Adipose tissue (tissue), 3 donors: ENCODE measurements around the gene DNAH3. TPM values are rescaled to one million over a fixed set of nuclear protein-coding genes. Genes with fewer than 3 reads are reported as not detected.
"Not testable (repeated sequence)": the region's sequence is repeated elsewhere in the genome, so short reads cannot be mapped to it uniquely, and the experiment has no call there.

ENCODE experiments used
- H3K27ac ChIP-seq: one replicate; pipeline ENCODE4 v1.5.1; 2013; ENCODE audit warnings: low read depth, low read length
- WGBS, 3 donors: extraction: QIAGEN DNeasy Blood & Tissue Kit; methylation state at CpG; one replicate each; pipeline ENCODE4 v1.1.7; 2013; 5-methylcytosine and 5-hydroxymethylcytosine counted together
- polyA plus RNA-seq, 3 donors: library from polyadenylated mRNA; stranded (reverse); fragments of 200-250 nt; gene quantifications; one replicate each; pipeline ENCODE4 v1.2.3, GENCODE V29; 2013
- donor health status: healthy with polysubstance abuse.
- donor health status: Bipolar disorder and iron deficiency.
- donor health status: healthy.

The DNAH3 gene, protein sequence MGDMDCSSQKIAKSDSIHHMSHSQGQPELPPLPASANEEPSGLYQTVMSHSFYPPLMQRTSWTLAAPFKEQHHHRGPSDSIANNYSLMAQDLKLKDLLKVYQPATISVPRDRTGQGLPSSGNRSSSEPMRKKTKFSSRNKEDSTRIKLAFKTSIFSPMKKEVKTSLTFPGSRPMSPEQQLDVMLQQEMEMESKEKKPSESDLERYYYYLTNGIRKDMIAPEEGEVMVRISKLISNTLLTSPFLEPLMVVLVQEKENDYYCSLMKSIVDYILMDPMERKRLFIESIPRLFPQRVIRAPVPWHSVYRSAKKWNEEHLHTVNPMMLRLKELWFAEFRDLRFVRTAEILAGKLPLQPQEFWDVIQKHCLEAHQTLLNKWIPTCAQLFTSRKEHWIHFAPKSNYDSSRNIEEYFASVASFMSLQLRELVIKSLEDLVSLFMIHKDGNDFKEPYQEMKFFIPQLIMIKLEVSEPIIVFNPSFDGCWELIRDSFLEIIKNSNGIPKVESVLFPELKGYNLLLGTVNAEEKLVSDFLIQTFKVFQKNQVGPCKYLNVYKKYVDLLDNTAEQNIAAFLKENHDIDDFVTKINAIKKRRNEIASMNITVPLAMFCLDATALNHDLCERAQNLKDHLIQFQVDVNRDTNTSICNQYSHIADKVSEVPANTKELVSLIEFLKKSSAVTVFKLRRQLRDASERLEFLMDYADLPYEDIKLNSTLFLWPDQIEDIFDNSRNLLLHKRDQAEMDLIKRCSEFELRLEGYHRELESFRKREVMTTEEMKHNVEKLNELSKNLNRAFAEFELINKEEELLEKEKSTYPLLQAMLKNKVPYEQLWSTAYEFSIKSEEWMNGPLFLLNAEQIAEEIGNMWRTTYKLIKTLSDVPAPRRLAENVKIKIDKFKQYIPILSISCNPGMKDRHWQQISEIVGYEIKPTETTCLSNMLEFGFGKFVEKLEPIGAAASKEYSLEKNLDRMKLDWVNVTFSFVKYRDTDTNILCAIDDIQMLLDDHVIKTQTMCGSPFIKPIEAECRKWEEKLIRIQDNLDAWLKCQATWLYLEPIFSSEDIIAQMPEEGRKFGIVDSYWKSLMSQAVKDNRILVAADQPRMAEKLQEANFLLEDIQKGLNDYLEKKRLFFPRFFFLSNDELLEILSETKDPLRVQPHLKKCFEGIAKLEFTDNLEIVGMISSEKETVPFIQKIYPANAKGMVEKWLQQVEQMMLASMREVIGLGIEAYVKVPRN (N-terminal part only)
- not detected for polyA plus RNA-seq

DNA sequence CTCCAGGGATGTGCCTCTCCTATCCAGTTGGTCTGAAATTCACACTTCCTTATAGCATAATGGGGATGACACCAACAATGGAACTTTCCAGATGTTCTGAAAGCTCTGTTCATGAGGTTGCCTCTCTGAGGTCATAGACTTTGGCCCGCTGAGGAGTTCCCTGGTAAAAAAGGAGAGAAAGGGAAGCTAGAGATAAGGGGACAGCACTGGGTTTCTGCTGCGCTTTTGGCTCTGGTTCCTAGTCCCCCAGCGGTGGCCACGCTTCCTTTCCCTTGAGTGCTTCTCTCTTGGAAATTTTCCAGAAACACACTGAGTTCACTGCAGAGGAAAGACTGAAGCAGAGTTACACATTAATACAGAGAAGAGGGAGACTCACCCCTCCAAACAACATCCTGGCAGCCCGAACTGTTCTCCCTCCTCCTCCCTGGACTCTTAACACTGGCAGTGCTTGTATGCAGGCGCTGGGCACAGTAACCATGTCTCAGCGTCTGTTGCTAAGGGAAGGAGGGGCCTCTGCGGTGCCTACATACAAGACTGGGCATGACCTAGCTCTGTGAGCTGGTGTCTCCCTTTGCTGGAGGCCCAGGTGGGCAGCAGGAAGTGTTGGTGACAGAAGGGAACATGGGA lies at the start of gene DNAH3:
TSS of gene DNAH3 (minus strand) at position 472 of the 627 bp plus-strand sequence. CDS start 527 bp downstream, outside the sequence.
- 10 to 30% (median 20%) methylated on average over 8 of the region's 8 CpGs for WGBS, 3 donors
- H3K27ac ChIP-seq = no peak within 1 kb of the TSS

- WGBS, 3 donors = 66 to 75% (median 67%) methylated on average over 5 of the region's 5 CpGs
- H3K27ac ChIP-seq = no peak overlapping the region
Observed at GRCh38 chr16:21199607-21200218, 49.1 kb upstream of the DNAH3 start.

DNA sequence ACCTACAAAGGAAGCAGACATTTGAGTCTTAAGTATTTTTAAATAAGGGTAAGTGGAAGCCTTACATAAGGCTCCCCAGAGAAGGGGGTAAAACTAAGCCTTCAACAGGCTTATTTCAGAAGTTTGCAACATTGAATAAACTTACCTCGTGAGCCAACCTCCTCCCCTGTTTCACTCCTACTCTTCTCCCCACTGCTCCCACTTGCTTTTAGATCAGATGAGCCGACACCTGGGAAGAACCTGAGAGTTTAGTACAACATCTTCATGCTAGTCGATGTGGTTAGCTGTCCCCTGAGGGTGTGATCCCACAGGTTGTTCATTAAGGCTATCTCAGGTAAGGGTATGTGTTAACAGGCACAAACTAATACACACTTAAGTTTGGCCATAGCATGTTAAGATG lies 47.0 kb upstream of the DNAH3 start:
- H3K27ac ChIP-seq = no peak overlapping the region
- 73 to 82% (median 78%) methylated on average over 3 of the region's 3 CpGs for WGBS, 3 donors

- no peak overlapping the region for H3K27ac ChIP-seq
- WGBS, 3 donors = 54 to 68% (median 68%) methylated on average over 1 of the region's 1 CpG
Observed at GRCh38 chr16:21197112-21197511, 46.5 kb upstream of the DNAH3 start.

GRCh38 chr16:21195330-21195729 lies 44.7 kb upstream of the DNAH3 start:
- H3K27ac ChIP-seq = not testable (repeated sequence)
- WGBS, 3 donors = 89 to 92% (median 91%) methylated on average over 8 of the region's 8 CpGs

GRCh38 chr16:21194771-21195301 lies 44.2 kb upstream of the DNAH3 start:
- no peak overlapping the region for H3K27ac ChIP-seq
- WGBS, 3 donors = 33 to 55% (median 37%) methylated on average over 6 of the region's 6 CpGs

DNA sequence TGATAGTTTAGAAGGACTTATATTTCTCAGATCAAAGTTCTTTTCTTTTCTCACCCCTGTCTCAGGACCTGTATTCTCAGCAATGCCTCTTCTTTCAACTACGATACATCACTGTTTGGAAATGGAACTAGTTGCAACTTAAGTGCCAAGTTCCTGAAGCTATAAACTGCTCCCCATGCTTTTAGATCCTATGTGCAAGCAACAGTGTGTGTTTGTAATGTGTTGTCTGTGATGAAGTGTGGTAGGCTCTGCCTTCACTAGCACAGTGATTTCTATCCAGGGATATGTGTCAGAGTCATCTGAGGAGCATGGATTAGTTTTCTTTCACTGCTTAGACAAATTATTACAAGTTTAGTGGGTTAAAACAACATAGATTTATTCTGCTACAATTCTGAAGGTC lies 42.3 kb upstream of the DNAH3 start:
- WGBS, 3 donors = 82 to 89% (median 88%) methylated on average over 1 of the region's 1 CpG
- H3K27ac ChIP-seq = no peak overlapping the region

DNA sequence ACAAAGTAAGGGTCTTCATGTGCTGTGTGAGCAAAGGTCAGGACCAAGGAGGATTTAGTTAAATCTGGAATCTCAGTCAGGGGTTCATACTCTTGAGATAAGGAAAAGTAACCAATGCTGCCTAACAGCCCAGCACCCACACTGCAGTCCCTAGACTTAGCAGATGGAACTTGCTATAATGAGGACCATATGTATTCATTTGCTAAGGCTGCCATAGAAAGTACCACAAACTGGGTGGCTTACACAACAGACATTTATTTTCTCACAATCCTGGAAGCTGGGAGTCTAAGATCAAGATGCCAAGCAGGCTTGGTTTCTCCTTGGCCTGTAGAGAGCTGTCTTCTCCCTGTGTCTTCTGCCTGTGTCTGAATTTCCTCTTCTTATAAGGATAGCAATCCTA lies 40.0 kb upstream of the DNAH3 start:
- H3K27ac ChIP-seq = no peak overlapping the region

DNA sequence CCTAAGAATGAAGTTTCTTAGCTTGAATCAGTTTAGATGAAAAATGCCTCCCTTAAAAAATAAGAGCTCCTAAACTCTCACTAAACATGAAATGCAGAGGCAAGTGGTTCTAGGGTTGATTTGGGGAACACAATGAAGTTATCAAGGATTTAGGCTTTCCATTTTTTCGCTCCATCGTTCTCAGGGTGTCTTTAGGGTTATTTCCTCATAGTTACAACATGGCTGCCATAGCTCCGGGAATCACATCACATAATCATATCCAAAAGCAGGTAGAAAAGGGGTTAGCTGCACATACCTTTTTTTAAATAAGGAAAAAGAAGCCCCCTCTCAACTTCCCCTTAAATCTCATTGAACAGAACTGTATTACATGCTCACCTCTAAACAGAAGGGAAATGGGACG lies 39.4 kb upstream of the DNAH3 start:
- H3K27ac ChIP-seq = no peak overlapping the region
- WGBS, 3 donors = 85 to 94% (median 93%) methylated on average over 4 of the region's 4 CpGs

DNA sequence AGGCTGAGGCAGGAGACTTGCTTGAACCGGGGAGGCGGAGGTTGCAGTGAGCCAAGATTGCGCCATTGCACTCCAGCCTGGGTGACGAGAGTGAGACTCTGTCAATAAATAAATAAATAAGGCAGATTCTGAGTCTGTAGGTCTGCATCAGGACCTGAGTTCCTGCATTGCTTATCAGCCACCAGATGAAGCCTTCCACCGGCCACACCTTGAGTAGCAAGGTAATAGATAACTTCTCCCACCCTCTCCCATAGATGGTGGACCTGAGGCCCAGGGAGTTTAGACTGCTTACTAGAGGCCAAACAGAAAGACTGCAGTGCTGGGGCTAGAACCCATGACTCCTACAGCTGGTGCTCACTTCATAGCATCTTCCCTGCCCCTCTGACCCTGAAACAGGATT lies 38.7 kb upstream of the DNAH3 start:
- 72 to 88% (median 83%) methylated on average over 5 of the region's 5 CpGs for WGBS, 3 donors
- no peak overlapping the region for H3K27ac ChIP-seq

DNA sequence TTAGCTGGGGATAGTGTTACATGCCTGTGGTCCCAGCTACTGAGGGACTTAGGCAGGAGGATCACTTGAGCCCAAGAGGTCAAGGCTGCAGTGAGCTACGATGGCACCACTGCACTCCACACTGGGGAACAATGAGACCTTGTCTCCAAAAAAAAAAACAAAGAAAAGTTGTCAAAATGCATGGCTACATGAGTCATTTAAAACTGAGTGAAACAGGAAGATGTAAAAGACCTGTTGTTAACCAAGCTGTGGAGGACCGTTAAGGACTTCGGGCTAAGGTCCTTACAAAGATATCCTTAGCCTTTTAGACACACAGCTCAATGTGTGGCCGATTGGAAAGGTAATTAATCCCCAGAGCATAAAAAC lies 35.7 kb upstream of the DNAH3 start:
- H3K27ac ChIP-seq = no peak overlapping the region
- WGBS, 3 donors = 52 to 68% (median 59%) methylated on average over 4 of the region's 4 CpGs

DNA sequence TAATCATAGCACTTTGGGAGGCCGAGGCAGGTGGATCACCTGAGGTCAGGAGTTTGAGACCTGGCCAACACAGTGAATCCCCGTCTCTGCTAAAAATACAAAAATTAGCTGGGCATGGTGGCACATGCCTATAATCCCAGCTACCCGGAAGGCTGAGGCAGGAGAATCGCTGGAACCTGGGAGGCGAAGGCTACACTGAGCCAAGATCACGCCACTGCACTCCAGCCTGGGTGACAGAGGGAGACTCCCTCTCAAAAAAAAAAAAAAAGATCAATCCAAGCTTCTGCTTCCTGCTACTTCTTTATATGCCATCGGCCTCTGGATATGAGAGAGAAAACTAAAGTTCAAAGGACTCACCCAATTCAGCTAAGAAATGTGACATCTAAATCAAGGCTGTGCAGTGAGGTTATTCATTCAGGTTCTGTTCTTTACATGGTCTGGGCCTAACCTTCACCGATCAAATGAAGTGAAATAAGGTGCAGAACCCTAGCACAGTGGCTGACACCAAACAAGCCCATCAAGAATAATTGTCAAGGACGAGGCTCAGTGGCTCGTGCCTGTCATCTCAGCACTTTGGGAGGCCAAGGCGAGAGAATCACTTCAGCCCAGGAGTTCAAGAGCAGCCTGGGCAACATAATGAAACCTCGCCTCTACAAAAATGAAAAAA lies 35.1 kb upstream of the DNAH3 start:
- WGBS, 3 donors = 82 to 90% (median 86%) methylated on average over 12 of the region's 12 CpGs
- no peak overlapping the region for H3K27ac ChIP-seq

DNA sequence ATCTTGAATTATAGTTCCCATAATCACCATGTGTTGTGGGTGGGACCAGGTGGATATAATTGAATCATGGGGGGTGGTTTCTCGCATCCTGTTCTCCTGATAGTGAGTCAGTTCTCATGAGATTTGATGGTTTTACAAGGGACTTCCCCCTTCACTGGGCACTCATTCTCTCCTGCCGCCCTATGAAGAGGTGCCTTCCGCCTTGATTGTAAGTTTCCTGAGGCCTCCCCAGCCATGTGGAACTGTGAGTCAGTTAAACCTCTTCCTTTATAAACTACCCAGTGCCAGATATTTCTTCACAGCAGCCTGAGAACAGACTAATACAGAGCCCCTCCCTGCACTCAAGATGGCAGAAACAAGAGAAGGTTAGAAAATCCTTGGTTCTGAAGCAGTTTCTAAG lies 34.2 kb upstream of the DNAH3 start:
- WGBS, 3 donors = 75 to 83% (median 81%) methylated on average over 3 of the region's 3 CpGs

DNA sequence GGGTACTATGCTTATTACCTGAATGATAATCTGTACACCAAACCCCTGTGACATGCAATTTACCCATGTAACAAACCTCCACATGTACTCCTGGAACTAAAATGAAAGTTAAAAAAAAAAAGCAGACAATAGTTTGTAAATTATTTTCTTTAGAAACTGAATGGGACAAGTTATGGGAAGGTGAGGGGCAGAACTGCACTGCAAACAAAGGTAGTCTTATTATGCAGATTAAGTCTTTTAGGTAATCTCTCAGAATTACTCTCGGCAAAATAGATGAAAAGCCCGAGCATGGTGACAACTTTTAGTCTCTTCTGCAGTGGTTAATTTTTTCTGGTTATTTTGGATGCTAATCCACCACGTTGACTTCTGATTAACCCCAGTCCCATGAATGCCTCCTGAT lies 33.3 kb upstream of the DNAH3 start:
- H3K27ac ChIP-seq = no peak overlapping the region
- WGBS, 3 donors = 78 to 91% (median 89%) methylated on average over 3 of the region's 3 CpGs

More for the DNA sequence above, 34.2 kb upstream of the DNAH3 start:
- H3K27ac ChIP-seq = no peak overlapping the region

DNA sequence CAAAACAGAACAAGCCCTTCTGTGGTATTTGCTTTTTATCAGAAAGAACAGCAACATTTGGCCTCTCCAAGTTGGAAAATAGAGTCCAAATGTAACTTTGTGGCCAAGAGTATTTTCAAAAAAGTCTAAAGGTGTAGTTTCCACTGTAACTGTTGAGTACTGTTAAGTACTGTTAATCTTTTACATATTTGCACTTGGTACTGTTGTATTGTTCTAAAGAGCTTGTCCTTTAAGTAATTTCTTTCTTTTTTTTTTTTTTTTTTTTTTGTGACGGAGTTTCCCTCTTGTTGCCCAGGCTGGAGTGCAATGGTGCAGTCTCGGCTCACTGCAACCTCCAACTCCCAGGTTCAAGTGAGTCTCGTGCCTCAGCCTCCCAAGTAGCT lies 29.3 kb upstream of the DNAH3 start:
- 78 to 90% (median 90%) methylated on average over 2 to 3 of the region's 3 CpGs for WGBS, 3 donors
- no peak overlapping the region for H3K27ac ChIP-seq

- H3K27ac ChIP-seq = no peak overlapping the region
- WGBS, 3 donors = 56 to 88% (median 76%) methylated on average over 13 of the region's 13 CpGs
Observed at GRCh38 chr16:21179126-21179982, 28.7 kb upstream of the DNAH3 start.
